ENCODE measurements around the gene CFD. TPM values are rescaled to one million over a fixed set of nuclear protein-coding genes. Genes with fewer than 3 reads are reported as not detected.

CFD gene
- total and polyA plus RNA-seq, 10 of the 15 experiments (the other 5 are each of a cell fraction or from before 2014, with no cell fraction given) = 0.05 to 1.1 (median 0.38) TPM; not detected in 4

- TF ChIP-seq E2F4 (IDR thresholded peaks at IDR 0.05; ENCODE audit: low read depth, low read length) = no peak
- no peak for TF ChIP-seq CEBPZ (IDR thresholded peaks at IDR 0.05; ENCODE audit: low read depth, low read length)
These were observed 3.8 kb upstream of the CFD start (continued) for GRCh38 chr19:855566-856120.

GRCh38 chr19:858284-858683 lies 1.2 kb upstream of the CFD start:
- intact Hi-C loops (cut with micrococcal nuclease; ENCODE audit: unreplicated experiment) = no loop called here
- H3K4me2 ChIP-seq (ENCODE audit: control insufficient read depth, insufficient read depth) = no peak overlapping the region
- no peaks in the 10 kb centered on the region for H3K36me3 ChIP-seq (ENCODE audit: control insufficient read depth in 2 of 2, insufficient read depth in 2 of 2, low read length in 1 of 2)
- H4K20me1 ChIP-seq (ENCODE audit: control insufficient read depth, insufficient read depth) = no peaks in the 10 kb centered on the region
- WGBS (ENCODE audit: insufficient coverage, insufficient replicate concordance, low lambda C conversion rate, missing lambda C conversion rate) = 56% methylated on average over 9 of the region's 9 CpGs
- CTCF ChIA-PET = interaction anchor here (0.9 to 1.4 kb wide), 3 partner anchors 9 to 140 kb away, joined by 3 to 4 read pairs (median 3); no protein-coding TSS in a partner anchor
- no peak for DNase-seq (ENCODE audit: low read depth, low spot score)
- no peak for ATAC-seq
- BruUV-seq (replicated peaks) = no TSS peak
- no peaks in the 10 kb centered on the region for H3K79me2 ChIP-seq (ENCODE audit: control insufficient read depth, insufficient read depth, low read length)
- no peaks in the 10 kb centered on the region; a peak in 1 of 4 replicates for H3K27me3 ChIP-seq (replicated peaks in 1 of 2; ENCODE audit: control insufficient read depth in 2 of 2, insufficient read depth in 2 of 2, low read length in 1 of 2)
- no peaks in the 10 kb centered on the region for H3K9me3 ChIP-seq (replicated peaks; ENCODE audit: control insufficient read depth, insufficient read depth, low read length)
- SMC1A ChIA-PET (ENCODE audit: uncharacterized antibody, unreplicated experiment) = no interaction called here
- no peak overlapping the region for H3K9ac ChIP-seq (ENCODE audit: control insufficient read depth, insufficient read depth, low read length)
- in situ Hi-C loops (cut with MboI) = loop anchor here (5.0 kb wide), 2 partner anchors 64 to 129 kb away; no protein-coding TSS in a partner anchor
- POLR2A ChIA-PET = interaction anchor here (0.6 to 1.4 kb wide), 3 partner anchors 65 to 578 kb away, joined by 4 to 8 read pairs (median 5); no protein-coding TSS in a partner anchor
- no peak overlapping the region for H2AFZ ChIP-seq (ENCODE audit: control insufficient read depth, low read depth, low read length)
- H3K4me3 ChIP-seq = no peak overlapping the region
- RAD21 ChIA-PET (ENCODE audit: unreplicated experiment) = interaction anchor here (1.6 kb wide), 1 partner anchor 60 kb away, joined by 5 read pairs; no protein-coding TSS in a partner anchor
- no peak for FAIRE-seq
- no peak overlapping the region for H3K27ac ChIP-seq (ENCODE audit: control insufficient read depth, insufficient read depth)
- H3K4me1 ChIP-seq (ENCODE audit: control insufficient read depth, insufficient read depth, low read length) = peaks cover 9% of the 10 kb centered on the region
- TF ChIP-seq ETV6 (conservative IDR thresholded peaks at IDR 0.05 in 1 of 2, IDR thresholded peaks at IDR 0.05 in 1 of 2; ENCODE audit: borderline replicate concordance in 1 of 2, low read depth in 1 of 2) = no peak
- no peak for TF ChIP-seq ZNF687 (IDR thresholded peaks at IDR 0.05)
- no peak for TF ChIP-seq ESRRA (IDR thresholded peaks at IDR 0.05; ENCODE audit: low read length)
- no peak for TF ChIP-seq EP300 (IDR thresholded peaks at IDR 0.05; ENCODE audit: borderline replicate concordance in 1 of 2, control insufficient read depth in 1 of 2, low read depth in 2 of 2, low read length in 2 of 2)
- no peak for TF ChIP-seq RB1 (IDR thresholded peaks at IDR 0.05; ENCODE audit: borderline replicate concordance)
- TF ChIP-seq SIX5 (IDR thresholded peaks at IDR 0.05; ENCODE audit: low read depth, low read length, severe bottlenecking) = no peak
- no peak for TF ChIP-seq POLR2AphosphoS2 (IDR thresholded peaks at IDR 0.05; ENCODE audit: low read depth, low read length)
- TF ChIP-seq BRCA1 (IDR thresholded peaks at IDR 0.05; ENCODE audit: low read depth, low read length) = no peak
- TF ChIP-seq POLR2AphosphoS5 (IDR thresholded peaks at IDR 0.05; ENCODE audit: low read length) = no peak
- TF ChIP-seq NFYB (IDR thresholded peaks at IDR 0.05; ENCODE audit: insufficient read depth, low read depth, low read length) = no peak
